ENCODE results near the gene PANK1.

DNA sequence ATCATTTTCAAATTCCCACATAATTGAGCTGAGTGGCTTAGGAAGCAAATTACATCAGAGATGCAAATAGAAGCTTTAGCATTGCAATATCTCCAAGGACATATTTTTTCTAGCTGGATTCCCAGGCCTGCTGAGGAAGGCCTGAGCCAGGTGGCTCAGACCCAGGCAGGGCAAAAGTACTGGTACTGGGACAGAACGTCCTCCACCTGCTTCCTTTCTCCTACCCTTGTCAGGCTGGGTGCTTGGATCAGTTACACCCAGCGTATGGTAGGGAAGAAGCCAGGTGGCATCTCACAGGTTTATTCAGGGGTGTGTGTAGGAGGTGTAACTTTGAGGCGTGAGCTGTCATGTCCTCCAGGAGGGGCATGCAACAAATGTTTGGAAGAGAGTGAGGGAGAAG, 3.0 kb upstream of the PANK1 start:
- TF ChIP-seq, protein P1, sequence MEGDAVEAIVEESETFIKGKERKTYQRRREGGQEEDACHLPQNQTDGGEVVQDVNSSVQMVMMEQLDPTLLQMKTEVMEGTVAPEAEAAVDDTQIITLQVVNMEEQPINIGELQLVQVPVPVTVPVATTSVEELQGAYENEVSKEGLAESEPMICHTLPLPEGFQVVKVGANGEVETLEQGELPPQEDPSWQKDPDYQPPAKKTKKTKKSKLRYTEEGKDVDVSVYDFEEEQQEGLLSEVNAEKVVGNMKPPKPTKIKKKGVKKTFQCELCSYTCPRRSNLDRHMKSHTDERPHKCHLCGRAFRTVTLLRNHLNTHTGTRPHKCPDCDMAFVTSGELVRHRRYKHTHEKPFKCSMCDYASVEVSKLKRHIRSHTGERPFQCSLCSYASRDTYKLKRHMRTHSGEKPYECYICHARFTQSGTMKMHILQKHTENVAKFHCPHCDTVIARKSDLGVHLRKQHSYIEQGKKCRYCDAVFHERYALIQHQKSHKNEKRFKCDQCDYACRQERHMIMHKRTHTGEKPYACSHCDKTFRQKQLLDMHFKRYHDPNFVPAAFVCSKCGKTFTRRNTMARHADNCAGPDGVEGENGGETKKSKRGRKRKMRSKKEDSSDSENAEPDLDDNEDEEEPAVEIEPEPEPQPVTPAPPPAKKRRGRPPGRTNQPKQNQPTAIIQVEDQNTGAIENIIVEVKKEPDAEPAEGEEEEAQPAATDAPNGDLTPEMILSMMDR (conservative IDR thresholded peaks at IDR 0.05), result no peak
- TF ChIP-seq EZH2 (IDR thresholded peaks at IDR 0.05; ENCODE audit: low read depth), result no peak

All from PC-9 (cell line).